Urinary bladder (tissue), 4 donors: ENCODE measurements around the gene PINK1. TPM values are rescaled to one million over a fixed set of nuclear protein-coding genes. Genes with fewer than 3 reads are reported as not detected.

Source experiments
- DNase-seq: peaks from one replicate; pipeline ENCODE4 v3.0.0-alpha.2; 2015; ENCODE audit errors: extremely low spot score
- H3K27ac ChIP-seq: one replicate; pipeline ENCODE4 v1.5.1; 2013; ENCODE audit warnings: low read depth, mild to moderate bottlenecking, moderate library complexity
- H3K36me3 ChIP-seq: one replicate; pipeline ENCODE4 v1.6.1; 2013; ENCODE audit warnings: mild to moderate bottlenecking, moderate library complexity; ENCODE audit not compliant: insufficient read depth
- H3K4me1 ChIP-seq: one replicate; pipeline ENCODE4 v1.6.1; 2013; ENCODE audit warnings: mild to moderate bottlenecking, moderate library complexity; ENCODE audit not compliant: insufficient read depth
- H3K4me3 ChIP-seq: one replicate; pipeline ENCODE4 v1.5.1; 2013; ENCODE audit warnings: low read depth, low read length
- WGBS: extraction: QIAGEN DNeasy Blood & Tissue Kit; methylation state at CpG from one replicate; pipeline ENCODE4 v1.1.7; 2013; 5-methylcytosine and 5-hydroxymethylcytosine counted together
- polyA plus RNA-seq: library from polyadenylated mRNA; stranded (reverse); fragments of 200-250 nt; gene quantifications from one replicate; pipeline ENCODE4 v1.2.3, GENCODE V29; 2013
- total RNA-seq: library from RNA; depleted of rRNA; stranded (reverse); fragments of >200 nt; gene quantifications from one replicate; pipeline ENCODE4 v1.2.3, GENCODE V29; 2014
- donor health status: healthy with polysubstance abuse.
- donor health status: healthy.

Gene PINK1
- total RNA-seq: 37.3 TPM
- 112 TPM for polyA plus RNA-seq

DNA sequence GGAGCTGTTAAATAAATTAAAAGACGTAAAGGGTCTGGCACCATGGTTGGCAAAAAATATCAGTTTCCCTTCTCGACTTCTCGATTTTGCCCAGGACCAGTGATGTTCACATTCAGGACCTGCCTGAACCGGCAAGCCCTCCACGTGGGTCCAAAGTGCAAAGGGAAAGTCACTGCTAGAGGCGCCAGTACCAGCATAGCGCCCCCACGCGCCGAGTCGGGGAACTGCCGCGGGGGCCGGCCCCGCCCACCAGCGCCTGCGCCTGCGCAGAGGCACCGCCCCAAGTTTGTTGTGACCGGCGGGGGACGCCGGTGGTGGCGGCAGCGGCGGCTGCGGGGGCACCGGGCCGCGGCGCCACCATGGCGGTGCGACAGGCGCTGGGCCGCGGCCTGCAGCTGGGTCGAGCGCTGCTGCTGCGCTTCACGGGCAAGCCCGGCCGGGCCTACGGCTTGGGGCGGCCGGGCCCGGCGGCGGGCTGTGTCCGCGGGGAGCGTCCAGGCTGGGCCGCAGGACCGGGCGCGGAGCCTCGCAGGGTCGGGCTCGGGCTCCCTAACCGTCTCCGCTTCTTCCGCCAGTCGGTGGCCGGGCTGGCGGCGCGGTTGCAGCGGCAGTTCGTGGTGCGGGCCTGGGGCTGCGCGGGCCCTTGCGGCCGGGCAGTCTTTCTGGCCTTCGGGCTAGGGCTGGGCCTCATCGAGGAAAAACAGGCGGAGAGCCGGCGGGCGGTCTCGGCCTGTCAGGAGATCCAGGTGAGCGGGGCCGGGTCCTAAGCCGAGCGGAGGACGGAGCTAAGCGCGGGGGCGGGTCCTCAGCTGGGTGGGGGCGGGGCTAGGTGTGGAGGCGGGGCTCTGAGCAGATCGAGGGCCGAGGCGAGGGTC lies at the start of gene PINK1:
Gene PINK1, plus strand, starts transcription at position 269 of the 875 bp plus-strand sequence. Its CDS starts 91 bp downstream, at position 360.
- Histone ChIP-seq H3K36me3 (no peaks in the 10 kb centered on the region), H3K4me1 (peaks cover 2% of the 10 kb centered on the region), H3K27ac (peak within 1 kb of the TSS; percentile 96), H3K4me3 (peak within 1 kb of the TSS; percentile 98)
- peak; percentile 29 for DNase-seq
- WGBS: 1% methylated on average over 93 of the region's 93 CpGs

DNA sequence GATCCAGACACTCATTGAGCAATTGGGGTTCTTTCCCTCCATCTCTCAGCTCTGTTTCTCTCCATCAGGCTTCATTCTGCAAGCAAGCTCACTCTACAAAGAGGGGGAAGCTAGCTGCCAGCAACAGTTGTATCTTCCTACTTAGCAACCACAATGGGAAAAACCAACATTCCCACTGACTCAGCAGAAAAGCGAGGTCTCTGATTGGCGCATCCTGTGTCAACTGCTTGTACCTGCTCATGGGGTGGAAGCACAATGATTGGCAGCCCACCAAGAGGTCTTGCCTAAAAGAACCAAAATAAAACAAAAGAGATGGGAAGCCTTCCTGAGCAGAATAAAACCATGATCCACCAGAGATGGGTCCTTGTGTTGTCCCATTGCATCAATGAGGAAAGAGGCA lies 48.4 kb upstream of the PINK1 start:
- no peaks in the 10 kb centered on the region for H3K36me3 ChIP-seq
- H3K27ac ChIP-seq: no peak overlapping the region
- WGBS: 75% methylated on average over 2 of the region's 2 CpGs
- H3K4me3 ChIP-seq: no peak overlapping the region
- no peak for DNase-seq
- no peaks in the 10 kb centered on the region for H3K4me1 ChIP-seq

DNA sequence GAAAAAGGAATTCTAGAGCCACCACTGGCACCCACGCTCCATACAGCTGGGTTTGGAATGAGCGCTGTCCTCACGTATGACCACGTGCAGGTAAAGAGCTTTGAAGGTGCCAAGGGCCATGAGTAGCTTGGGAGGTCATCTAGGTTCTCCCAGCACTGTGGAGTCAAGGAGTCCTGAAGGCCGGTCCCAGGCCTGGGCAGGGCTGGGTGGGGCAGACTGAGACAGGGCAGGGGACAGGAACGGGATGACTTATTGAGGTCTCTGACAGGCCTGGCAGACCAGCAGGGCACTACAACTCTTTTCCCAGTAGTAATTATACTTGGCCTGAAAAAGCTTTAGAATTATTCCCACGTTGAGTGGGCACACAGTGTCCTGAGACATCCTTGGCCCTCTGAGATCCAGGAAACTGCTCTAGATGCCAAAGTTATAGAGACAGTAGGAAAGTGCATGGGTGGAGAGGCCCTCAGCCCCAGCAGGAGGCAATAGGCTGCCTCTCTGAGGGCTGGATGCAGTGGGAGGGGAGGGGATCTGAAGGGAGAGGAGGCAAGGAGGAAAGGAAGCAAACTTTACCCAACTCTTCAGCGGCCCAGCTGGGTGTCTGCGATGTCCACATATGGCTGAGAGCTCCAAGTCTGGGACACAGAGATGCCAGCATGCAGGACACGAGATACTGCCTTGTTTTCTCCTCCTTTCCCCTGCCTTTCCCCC lies 46.2 kb upstream of the PINK1 start:
- DNase-seq: no peak
- no peaks in the 10 kb centered on the region for H3K4me1 ChIP-seq
- H3K4me3 ChIP-seq: no peak overlapping the region
- H3K36me3 ChIP-seq: no peaks in the 10 kb centered on the region
- H3K27ac ChIP-seq: no peak overlapping the region
- 73% methylated on average over 10 of the region's 10 CpGs for WGBS

DNA sequence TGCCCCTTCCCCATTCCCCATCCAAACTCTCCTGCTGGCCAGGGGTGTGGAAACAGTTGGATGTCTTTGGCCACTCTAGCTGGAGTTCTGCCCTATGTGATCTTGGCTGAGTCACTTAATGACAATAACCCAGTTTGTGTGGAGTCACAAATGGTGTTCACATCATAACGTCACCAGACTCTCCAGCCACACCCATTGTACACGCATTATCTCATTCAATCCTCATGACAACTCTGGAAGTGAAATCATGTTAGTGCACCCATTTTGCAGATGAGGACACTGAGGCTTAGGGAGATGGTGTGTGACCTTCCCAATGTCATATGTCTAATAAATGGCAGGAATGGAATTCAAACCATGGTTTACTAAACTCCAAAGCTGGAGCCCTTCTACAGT lies 45.6 kb upstream of the PINK1 start:
- Histone ChIP-seq H3K4me3 (no peak overlapping the region), H3K4me1 (no peaks in the 10 kb centered on the region), H3K36me3 (no peaks in the 10 kb centered on the region), H3K27ac (no peak overlapping the region)
- no peak for DNase-seq
- WGBS: 63% methylated on average over 2 of the region's 2 CpGs

- H3K4me3 ChIP-seq: no peak within 1 kb of the TSS
Measured at GRCh38 chr1:20588634-20589225, 44.5 kb upstream of the PINK1 start, which contains the start of gene CDA. CDA (plus strand) TSS chr1:20589097; CDS start chr1:20589130, 33 bp downstream.

GRCh38 chr1:20589331-20590278 lies 43.7 kb upstream of the PINK1 start:
- Histone ChIP-seq H3K4me3 (no peak overlapping the region), H3K27ac (no peak overlapping the region), H3K4me1 (no peaks in the 10 kb centered on the region), H3K36me3 (no peaks in the 10 kb centered on the region)
- DNase-seq: peak; percentile 78
- 5% methylated on average over 24 of the region's 24 CpGs for WGBS

More at GRCh38 chr1:20588634-20589225, 44.5 kb upstream of the PINK1 start, which contains the start of gene CDA:
- DNase-seq: no peak
- WGBS: 41% methylated on average over 11 of the region's 11 CpGs
- H3K27ac ChIP-seq: no peak within 1 kb of the TSS
- H3K36me3 ChIP-seq: no peaks in the 10 kb centered on the region
- H3K4me1 ChIP-seq: no peaks in the 10 kb centered on the region

GRCh38 chr1:20590306-20590777 lies 42.9 kb upstream of the PINK1 start:
- WGBS: 42% methylated on average over 7 of the region's 7 CpGs
- Histone ChIP-seq H3K27ac (no peak overlapping the region), H3K36me3 (no peaks in the 10 kb centered on the region), H3K4me3 (no peak overlapping the region), H3K4me1 (no peaks in the 10 kb centered on the region)
- no peak for DNase-seq

DNA sequence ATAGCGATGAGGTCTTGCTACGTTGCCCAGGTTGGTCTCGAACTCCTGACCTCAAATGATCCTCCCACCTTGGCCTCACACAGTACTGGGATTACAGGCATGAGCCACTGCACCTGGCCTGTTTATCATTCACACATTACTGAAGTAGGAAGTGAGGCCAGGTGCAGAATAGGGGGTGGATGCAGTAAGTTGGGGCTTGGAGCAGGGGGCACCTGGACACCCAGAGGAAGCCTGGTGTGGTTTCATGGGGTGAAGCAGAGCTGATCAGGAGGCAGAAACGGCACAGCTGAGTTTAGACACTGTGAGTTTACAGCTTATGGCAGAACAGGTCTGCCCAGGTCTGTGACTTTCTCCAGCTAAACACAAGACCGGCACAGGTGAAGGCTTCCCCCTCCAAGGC lies 39.5 kb upstream of the PINK1 start:
- no peak for DNase-seq
- Histone ChIP-seq H3K27ac (no peak overlapping the region), H3K36me3 (no peaks in the 10 kb centered on the region), H3K4me1 (no peaks in the 10 kb centered on the region), H3K4me3 (no peak overlapping the region)
- WGBS: 83% methylated on average over 5 of the region's 5 CpGs

DNA sequence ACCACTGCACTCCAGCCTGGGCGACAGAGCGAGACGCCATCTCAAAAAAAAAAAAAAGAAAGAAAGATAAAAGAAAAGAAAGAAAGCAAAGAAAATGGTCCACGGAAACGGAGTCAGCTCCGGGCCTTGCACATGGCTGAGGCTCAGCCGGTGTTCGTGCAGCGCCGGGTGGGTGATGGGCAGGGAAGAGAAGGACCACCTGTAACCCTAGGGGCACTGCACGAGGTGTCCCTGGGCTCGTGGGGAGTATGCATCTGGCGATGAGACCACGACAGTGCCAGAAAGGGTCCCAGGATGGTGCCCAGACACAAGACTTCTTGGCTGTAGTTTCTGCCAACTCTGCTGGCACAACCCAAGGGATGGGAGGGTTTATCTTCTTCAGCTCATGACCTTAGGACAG lies 38.5 kb upstream of the PINK1 start:
- Histone ChIP-seq H3K36me3 (no peaks in the 10 kb centered on the region), H3K27ac (no peak overlapping the region), H3K4me1 (no peaks in the 10 kb centered on the region), H3K4me3 (no peak overlapping the region)
- DNase-seq: no peak
- WGBS: 86% methylated on average over 14 of the region's 14 CpGs

GRCh38 chr1:20596106-20596505 lies 37.2 kb upstream of the PINK1 start:
- DNase-seq: no peak
- Histone ChIP-seq H3K36me3 (no peaks in the 10 kb centered on the region), H3K4me3 (no peak overlapping the region), H3K27ac (no peak overlapping the region), H3K4me1 (no peaks in the 10 kb centered on the region)
- WGBS: 61% methylated on average over 6 of the region's 6 CpGs

DNA sequence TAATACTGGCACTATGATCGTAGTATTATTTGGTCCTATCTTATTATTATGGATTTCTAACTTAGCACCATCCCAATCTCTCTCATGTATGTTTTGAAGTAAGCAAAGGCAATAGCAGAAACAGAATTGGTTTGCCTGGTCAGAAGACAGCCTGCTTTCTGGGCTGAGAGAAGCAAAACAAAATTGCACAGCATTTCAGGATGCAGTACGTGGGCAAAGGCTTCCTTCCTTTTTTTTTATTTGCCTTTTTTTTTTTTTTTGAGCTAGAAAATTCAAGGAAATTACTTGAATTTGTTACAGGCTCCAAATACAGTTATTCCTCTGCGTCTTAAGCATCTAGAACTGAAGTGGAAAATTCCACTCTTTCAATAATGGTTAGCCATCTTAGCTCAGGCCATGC lies 35.6 kb upstream of the PINK1 start:
- Histone ChIP-seq H3K4me3 (no peak overlapping the region), H3K36me3 (no peaks in the 10 kb centered on the region), H3K4me1 (no peaks in the 10 kb centered on the region), H3K27ac (no peak overlapping the region)
- 77% methylated on average over 3 of the region's 3 CpGs for WGBS
- no peak for DNase-seq

DNA sequence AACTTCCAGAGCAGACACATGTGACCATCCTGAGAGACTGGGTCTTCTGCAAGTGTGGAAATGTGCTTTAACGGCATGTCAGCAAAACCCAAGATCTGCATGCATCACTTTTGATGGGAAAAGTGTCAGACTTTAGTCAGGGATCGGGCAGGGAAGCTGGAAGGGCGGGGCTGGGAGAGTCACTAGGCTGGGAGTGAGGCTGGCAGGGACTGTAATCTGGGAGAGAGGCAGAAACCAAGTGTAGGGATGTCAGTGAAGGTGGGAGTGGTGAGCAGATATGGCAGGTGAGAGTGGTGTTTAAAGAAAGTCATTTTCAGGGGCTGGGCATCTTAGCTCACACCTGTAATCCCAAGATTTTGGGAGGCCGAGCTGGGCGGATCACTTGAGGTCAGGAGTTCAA lies 33.1 kb upstream of the PINK1 start:
- DNase-seq: no peak
- no peaks in the 10 kb centered on the region for H3K4me1 ChIP-seq
- 83% methylated on average over 5 of the region's 5 CpGs for WGBS
- H3K27ac ChIP-seq: no peak overlapping the region
- no peaks in the 10 kb centered on the region for H3K36me3 ChIP-seq
- H3K4me3 ChIP-seq: no peak overlapping the region
